Left colon (tissue), 2 donors: Measurements from ENCODE around the gene C9orf50. TPM values are rescaled to one million over a fixed set of nuclear protein-coding genes. Genes with fewer than 3 reads are reported as not detected.

Experiments used
- ATAC-seq: fragments of 200-7000 bp; cut with Tn5 transposase; one replicate; pipeline ENCODE4 v1.9.1; 2020; ENCODE audit warnings: mild to moderate bottlenecking, moderate library complexity
- DNase-seq, 2 donors: peaks; one replicate each; pipeline ENCODE4 v3.0.0-alpha.2; 2020
- intact Hi-C, 2 donors: fragments of 100-400 bp; cut with DNase I in 1 of 2; cut with micrococcal nuclease in 1 of 2; formaldehyde crosslinking; loops; one replicate each; pipeline versions ENCODE4 v1.11.2 to v1.14.0; 2022; cut with DNase I, micrococcal nuclease
- total RNA-seq, 2 donors: library from RNA; stranded (reverse); fragmentation: NEBNext Ultra II Directional; extraction: Animal tissue kit (Norgen Biotek cat#: 25700); gene quantifications; one replicate each; pipeline ENCODE4 v1.2.1, GENCODE V29; 2021
- donor health status: DM: no; HTN: no; CAD: no.
- donor health status: DM: yes; HTN: yes; CAD: no.

C9orf50 gene
- total RNA-seq, 2 donors from 2014 or later: 0.36 TPM; not detected in 1

DNA sequence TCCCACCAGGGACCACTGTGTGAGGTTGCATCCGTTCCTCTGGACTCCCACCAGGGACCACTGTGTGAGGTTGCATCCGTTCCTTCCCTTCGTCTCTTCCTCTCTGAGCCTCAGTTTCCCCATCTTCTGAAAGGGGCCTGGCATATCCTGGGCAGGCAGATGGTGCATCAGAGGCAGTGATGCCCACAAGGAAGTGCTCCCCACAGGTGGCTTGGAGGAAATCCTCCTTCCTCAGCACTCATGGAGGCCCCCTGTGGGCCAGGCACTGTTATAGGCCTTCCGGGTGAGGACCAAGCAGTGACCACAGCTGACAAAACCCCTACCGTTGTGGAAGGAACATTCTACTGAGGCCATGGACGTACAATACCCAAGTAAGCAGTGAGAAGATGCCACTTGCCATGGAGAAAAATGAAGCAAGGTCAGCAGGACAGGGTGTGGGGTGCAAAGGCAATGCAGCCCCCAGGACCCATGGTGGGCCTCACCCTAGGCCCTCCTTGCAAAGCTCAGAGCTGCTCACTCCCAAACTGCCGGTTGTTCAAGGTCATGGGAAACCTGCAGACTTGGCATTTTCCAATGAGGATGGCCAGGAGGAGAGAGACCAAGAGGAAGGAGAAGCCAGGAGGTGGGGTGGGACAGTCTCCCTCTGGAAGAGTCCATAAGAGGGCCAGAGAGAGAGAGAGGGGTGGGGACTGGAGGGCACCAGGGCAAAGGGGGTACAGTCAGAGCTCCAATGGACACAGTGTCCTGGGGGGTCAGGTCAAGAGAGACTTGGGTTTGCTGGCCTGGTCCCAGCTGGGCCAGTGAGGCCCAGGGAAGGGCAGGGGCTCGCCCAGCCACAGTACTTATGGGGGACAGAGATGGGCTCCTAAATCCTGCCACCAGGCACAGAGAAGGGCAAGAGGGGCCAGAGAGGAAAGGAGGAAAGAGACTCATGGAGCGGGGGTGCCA is 51.1 kb downstream of the C9orf50 start:
- ATAC-seq: peak; percentile 80
- DNase-seq: peak in 1 of 2 donors; percentile 25
- intact Hi-C loops: no loop called here

DNA sequence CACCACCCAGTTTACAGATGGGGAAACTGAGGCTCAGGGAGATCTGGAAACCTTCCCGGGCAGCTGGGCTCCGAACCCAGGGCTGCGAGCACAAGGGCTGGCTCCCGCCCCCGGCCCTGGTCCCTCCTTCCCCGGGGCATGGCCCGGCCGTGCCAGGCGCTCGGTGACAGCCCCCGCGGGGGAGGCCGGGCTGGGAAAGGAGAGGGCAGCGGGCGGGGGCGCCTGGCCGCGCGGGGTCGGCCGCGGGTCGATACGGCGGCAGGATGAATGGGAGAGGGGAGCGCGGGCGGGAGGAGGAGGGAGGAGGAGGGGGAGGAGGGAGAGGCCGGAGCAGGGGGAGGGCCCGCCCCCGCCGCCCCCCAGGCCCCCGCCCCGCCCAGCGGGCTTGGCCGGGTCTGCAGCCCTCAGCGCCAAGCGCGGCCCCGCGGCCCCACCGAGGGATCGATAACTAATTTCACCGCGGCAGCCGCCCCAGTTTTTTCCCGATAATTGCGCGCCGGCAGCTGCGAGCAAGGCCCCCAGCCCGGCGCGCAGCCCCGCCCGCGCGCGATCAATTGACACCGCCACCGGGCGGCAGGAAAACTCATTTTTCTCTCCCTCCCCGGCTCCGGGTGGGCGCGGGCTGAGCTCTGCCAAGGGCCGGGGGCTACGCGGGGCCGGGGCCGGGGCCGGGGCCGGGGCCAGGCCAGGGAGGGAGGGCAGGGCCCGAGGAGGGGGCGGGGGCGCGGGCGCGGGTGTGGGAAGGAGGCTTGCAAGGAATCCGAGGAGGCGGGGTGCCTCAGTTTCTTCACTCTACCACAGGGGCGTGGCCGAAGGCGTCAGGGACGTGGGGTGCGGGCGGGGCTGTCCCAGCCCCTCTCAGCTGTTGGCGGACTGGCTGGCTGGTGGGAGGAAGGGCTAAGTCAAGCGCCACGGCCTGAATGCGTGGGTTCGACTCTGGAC is 52.1 kb downstream of the C9orf50 start:
- intact Hi-C loops: no loop called here
- ATAC-seq (peak; percentile 25), DNase-seq (peak in 1 of 2 donors; percentile 38)

DNA sequence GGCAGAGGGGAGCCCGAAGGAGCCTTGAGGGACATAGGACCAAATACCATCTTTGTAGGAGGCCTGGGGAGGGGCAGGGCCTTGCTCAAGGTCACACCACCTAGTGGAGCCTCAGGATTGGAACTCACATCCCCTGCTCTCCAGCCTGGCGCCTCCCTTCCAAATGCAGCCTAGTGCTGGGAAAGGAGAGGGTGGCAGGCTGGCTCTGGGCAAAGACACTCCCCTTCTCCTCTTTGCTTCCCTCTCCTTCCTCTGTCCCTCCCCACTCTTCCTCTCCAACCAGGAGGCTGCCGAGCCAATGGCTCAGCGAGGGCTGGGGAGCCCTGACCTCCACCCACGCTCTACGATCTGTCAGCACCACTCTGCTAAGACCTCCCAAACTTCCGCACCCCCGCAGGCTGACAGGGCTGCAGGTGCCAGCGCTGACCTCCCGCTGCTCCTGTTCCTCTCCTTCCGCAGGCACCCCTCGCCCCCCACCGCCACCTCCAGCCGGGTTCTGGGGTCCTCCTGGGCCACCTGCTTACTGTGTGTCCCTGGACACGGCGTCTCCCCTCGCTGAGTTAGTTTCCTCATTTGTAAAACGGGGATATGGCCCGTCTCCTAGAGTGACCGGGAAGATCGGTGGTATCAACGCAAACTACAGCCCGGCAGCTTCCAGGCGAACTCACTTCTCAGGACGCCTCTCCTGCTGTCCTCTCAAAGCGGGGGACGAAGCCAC is 52.9 kb downstream of the C9orf50 start:
- peak in 1 of 2 donors; percentile 49 for DNase-seq
- ATAC-seq: peak; percentile 50
- intact Hi-C loops: no loop called here

DNA sequence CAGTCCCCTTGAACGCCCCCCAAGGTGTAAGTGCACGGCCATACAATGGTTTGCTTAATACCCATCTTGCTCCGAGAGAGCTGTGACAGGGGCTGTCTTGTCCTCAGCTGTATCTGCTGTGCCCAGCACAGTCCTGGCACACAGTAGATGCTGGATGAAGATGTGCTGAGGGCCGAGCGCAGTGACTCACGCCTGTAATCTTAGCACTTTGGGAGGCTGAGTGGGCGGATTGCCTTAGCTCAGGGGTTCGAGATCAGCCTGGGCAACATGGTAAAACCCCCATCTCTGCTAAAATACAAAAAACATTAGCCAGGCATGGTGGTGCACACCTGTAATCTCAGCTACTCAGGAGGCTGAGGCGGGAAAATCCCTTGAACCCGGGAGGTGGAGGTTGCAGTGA is 53.6 kb downstream of the C9orf50 start:
- DNase-seq (no peak), ATAC-seq (no peak)
- intact Hi-C loops: no loop called here

- intact Hi-C loops: no loop called here
- ATAC-seq (no peak), DNase-seq (no peak)
Observed at GRCh38 chr9:129566563-129567266, 54.2 kb downstream of the C9orf50 start.

DNA sequence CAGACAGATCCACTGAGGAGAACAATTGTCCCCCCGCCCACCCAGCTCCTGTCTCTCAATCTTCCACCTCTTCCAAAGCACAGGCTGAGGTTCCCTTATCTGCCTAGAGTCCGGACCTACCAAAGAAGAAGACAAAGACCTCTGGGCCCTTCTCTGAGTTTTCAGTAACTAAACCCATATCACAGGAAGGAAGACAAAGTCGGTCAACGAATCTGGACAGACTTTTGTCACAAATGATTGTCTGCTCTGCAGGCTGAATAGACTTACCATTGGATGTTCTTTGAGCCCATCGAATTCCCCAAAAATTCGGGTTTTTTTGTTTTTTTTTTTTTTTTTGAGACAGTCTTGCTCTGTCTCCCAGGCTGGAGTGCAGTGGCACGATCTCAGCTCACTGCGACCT is 58.0 kb downstream of the C9orf50 start:
- no peak for ATAC-seq
- DNase-seq: no peak
- intact Hi-C loops: no loop called here

DNA sequence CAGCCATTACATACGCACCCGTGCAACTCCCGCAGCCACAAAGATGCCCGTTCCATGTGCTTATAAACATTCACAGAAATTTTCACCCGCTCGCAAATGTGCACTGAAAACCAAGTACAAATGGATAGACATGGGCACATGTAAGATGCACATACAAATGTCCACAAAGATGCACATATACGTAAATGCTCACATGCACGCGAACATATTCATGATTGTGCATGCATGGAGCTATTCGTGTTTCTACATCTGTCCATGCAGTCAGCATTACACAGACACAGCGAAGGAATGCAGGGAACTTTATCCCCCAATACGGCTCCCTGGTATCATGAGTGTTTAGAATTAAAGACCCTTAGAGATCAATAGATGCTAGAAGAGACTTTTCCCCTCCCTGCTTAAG is 58.4 kb downstream of the C9orf50 start:
- intact Hi-C loops: no loop called here
- no peak for DNase-seq
- ATAC-seq: no peak

Other genes with a start within 250 kb of the C9orf50 start
- gene NTMT1, start 5.1 kb upstream of the C9orf50 start, total RNA-seq: 10 to 100 TPM; 23.2 to 25.8 TPM
- 10 to 100 TPM; 17.5 to 18.3 TPM for gene ASB6, start 21.1 kb upstream of the C9orf50 start, total RNA-seq
- 1 to 10 TPM in 1 of 2 donors, under 1 TPM in 1; 0.52 to 1.1 TPM for gene PRRX2, start 44.5 kb upstream of the C9orf50 start, total RNA-seq
- 1 to 10 TPM; 2.5 to 5.0 TPM for gene PTGES, start 131.9 kb upstream of the C9orf50 start, total RNA-seq
- 10 to 100 TPM; 41.7 to 50.7 TPM for gene TOR1B, start 182.1 kb upstream of the C9orf50 start, total RNA-seq
- 10 to 100 TPM; 30.7 to 36.9 TPM for gene TOR1A, start 203.0 kb upstream of the C9orf50 start, total RNA-seq
- gene C9orf78, start 214.2 kb upstream of the C9orf50 start, total RNA-seq: 10 to 100 TPM; 34.6 to 41.3 TPM
- 10 to 100 TPM; 16.0 to 21.9 TPM for gene USP20, start 214.4 kb upstream of the C9orf50 start, total RNA-seq